H9 (cell line): ENCODE measurements around the gene DMKN. TPM values are rescaled to one million over a fixed set of nuclear protein-coding genes. Genes with fewer than 3 reads are reported as not detected.

Experiments used
- DNase-seq: peaks from one replicate; pipeline ENCODE4 v3.0.0-alpha.2; 2017
- H2AFZ ChIP-seq: one replicate; pipeline ENCODE4 v1.6.1; 2013; ENCODE audit warnings: mild to moderate bottlenecking, low read length, control low read depth, moderate library complexity
- H2AK5ac ChIP-seq: 2 replicates; pipeline ENCODE4 v1.6.1; 2013; ENCODE audit warnings: low read length, control low read depth, mixed read lengths; ENCODE audit not compliant: insufficient read length
- H2BK120ac ChIP-seq: one replicate; pipeline ENCODE4 v1.6.1; 2013; ENCODE audit warnings: low read depth, mild to moderate bottlenecking, low read length, control low read depth, inconsistent platforms; ENCODE audit not compliant: poor library complexity, severe bottlenecking
- H2BK12ac ChIP-seq: 2 replicates; pipeline ENCODE4 v1.6.1; 2013; ENCODE audit warnings: low read length, control low read depth, mixed read lengths, low read depth; ENCODE audit not compliant: insufficient read length
- H2BK15ac ChIP-seq: 2 replicates; pipeline ENCODE4 v1.6.1; 2013; ENCODE audit warnings: low read depth, low read length, control low read depth
- H2BK20ac ChIP-seq: one replicate; pipeline ENCODE4 v1.6.1; 2013; ENCODE audit warnings: low read depth, mild to moderate bottlenecking, low read length, control low read depth, inconsistent platforms; ENCODE audit not compliant: poor library complexity, severe bottlenecking
- H2BK5ac ChIP-seq: 2 replicates; pipeline ENCODE4 v1.6.1; 2013; ENCODE audit warnings: low read length, control low read depth, mixed read lengths; ENCODE audit not compliant: insufficient read length
- H3K14ac ChIP-seq: 2 replicates; pipeline ENCODE4 v1.6.1; 2013; ENCODE audit warnings: low read length, control low read depth; ENCODE audit not compliant: insufficient read depth
- H3K18ac ChIP-seq: 2 replicates; pipeline ENCODE4 v1.6.1; 2013; ENCODE audit warnings: low read depth, mild to moderate bottlenecking, mixed read lengths, low read length, control low read depth; ENCODE audit not compliant: insufficient read length
- H3K23ac ChIP-seq: 2 replicates; pipeline ENCODE4 v1.6.1; 2013; ENCODE audit warnings: low read length, control low read depth, mixed read lengths, low read depth; ENCODE audit not compliant: insufficient read length
- H3K23me2 ChIP-seq: 2 replicates; pipeline ENCODE4 v1.6.1; 2013; ENCODE audit warnings: low read depth, mild to moderate bottlenecking, mixed read lengths, low read length, control low read depth; ENCODE audit not compliant: insufficient read length, poor library complexity, severe bottlenecking
- H3K27ac ChIP-seq: 2 replicates; pipeline ENCODE4 v1.5.1; 2013; ENCODE audit warnings: low read length, control low read depth, mixed read lengths, low read depth; ENCODE audit not compliant: insufficient read length
- H3K27me3 ChIP-seq: 2 replicates; pipeline ENCODE4 v1.6.1; 2013; ENCODE audit warnings: low read length, control low read depth, inconsistent platforms; ENCODE audit not compliant: insufficient read depth
- H3K4ac ChIP-seq: 2 replicates; pipeline ENCODE4 v1.6.1; 2013; ENCODE audit warnings: low read depth, mild to moderate bottlenecking, control low read depth, inconsistent platforms, low read length, moderate library complexity
- H3K4me1 ChIP-seq: 2 replicates; pipeline ENCODE4 v1.6.1; 2013; ENCODE audit warnings: low read length, control low read depth, inconsistent platforms; ENCODE audit not compliant: insufficient read depth
- H3K4me2 ChIP-seq: 2 replicates; pipeline ENCODE4 v1.6.1; 2013; ENCODE audit warnings: low read length, control low read depth, mixed read lengths; ENCODE audit not compliant: insufficient read length, insufficient read depth
- H3K56ac ChIP-seq: 2 replicates; pipeline ENCODE4 v1.6.1; 2013; ENCODE audit warnings: low read depth, mild to moderate bottlenecking, mixed read lengths, low read length, control low read depth; ENCODE audit not compliant: insufficient read length
- H3K79me1 ChIP-seq: 2 replicates; pipeline ENCODE4 v1.6.1; 2013; ENCODE audit warnings: low read depth, mild to moderate bottlenecking, moderate library complexity, low read length, control low read depth, inconsistent platforms; ENCODE audit not compliant: insufficient read depth, poor library complexity, severe bottlenecking
- H3K79me2 ChIP-seq: 2 replicates; pipeline ENCODE4 v1.6.1; 2013; ENCODE audit warnings: low read length, control low read depth, inconsistent platforms; ENCODE audit not compliant: insufficient read depth
- H3K9ac ChIP-seq: 2 replicates; pipeline ENCODE4 v1.6.1; 2013; ENCODE audit warnings: low read length, control low read depth, mixed read lengths; ENCODE audit not compliant: insufficient read length; ENCODE audit errors: extremely low read depth
- H3K9me3 ChIP-seq: one replicate; pipeline ENCODE4 v1.6.1; 2013; ENCODE audit warnings: low read depth, low read length, inconsistent platforms; ENCODE audit not compliant: control insufficient read depth
- H3T11ph ChIP-seq: one replicate; pipeline ENCODE4 v1.6.1; 2013; ENCODE audit warnings: mild to moderate bottlenecking, low read length, control low read depth, inconsistent platforms
- H4K20me1 ChIP-seq: one replicate; pipeline ENCODE4 v1.6.1; 2013; ENCODE audit not compliant: control insufficient read depth, insufficient read length, insufficient read depth
- H4K5ac ChIP-seq: 2 replicates; pipeline ENCODE4 v1.6.1; 2013; ENCODE audit warnings: low read depth, mild to moderate bottlenecking, mixed read lengths, low read length, control low read depth; ENCODE audit not compliant: insufficient read length
- H4K8ac ChIP-seq: replicated peaks from 2 replicates; pipeline ENCODE4 v1.6.1; 2013; ENCODE audit warnings: low read length, control low read depth, mixed read lengths, low read depth; ENCODE audit not compliant: insufficient read length
- H4K91ac ChIP-seq: 2 replicates; pipeline ENCODE4 v1.6.1; 2013; ENCODE audit warnings: low read depth, mild to moderate bottlenecking, moderate library complexity, mixed read lengths, low read length, control low read depth; ENCODE audit not compliant: insufficient read length
- H3K27ac Mint-ChIP-seq, 3 experiments: 2 replicates in 2 of 3; 3 replicates in 1 of 3; pipeline ENCODE4 v1.8.0; 2020 to 2021; ENCODE audit warnings: mixed read lengths in 3 of 3, mild to moderate bottlenecking in 1 of 3, moderate library complexity in 1 of 3
- H3K27me3 Mint-ChIP-seq: 2 replicates; pipeline ENCODE4 v1.8.0; 2021; ENCODE audit warnings: low read depth, mild to moderate bottlenecking, moderate library complexity, mixed read lengths
- H3K36me3 Mint-ChIP-seq, 3 experiments: 2 replicates in 2 of 3; 3 replicates in 1 of 3; pipeline ENCODE4 v1.8.0; 2020 to 2021; ENCODE audit warnings: low read depth in 3 of 3, mixed read lengths in 3 of 3; ENCODE audit not compliant: insufficient read depth in 1 of 3
- H3K4me1 Mint-ChIP-seq, 2 experiments: 2 replicates each; pipeline ENCODE4 v1.8.0; 2020; ENCODE audit warnings: mixed read lengths in 2 of 2
- H3K4me3 Mint-ChIP-seq, 2 experiments: 2 replicates in 1 of 2; 3 replicates in 1 of 2; pipeline ENCODE4 v1.8.0; 2020 to 2021; ENCODE audit warnings: mild to moderate bottlenecking in 2 of 2, mixed read lengths in 2 of 2, moderate library complexity in 1 of 2
- H3K9me3 Mint-ChIP-seq, 2 experiments: 2 replicates in 1 of 2; 3 replicates in 1 of 2; pipeline ENCODE4 v1.8.0; 2020; ENCODE audit warnings: mild to moderate bottlenecking in 2 of 2, mixed read lengths in 2 of 2, moderate library complexity in 1 of 2
- WGBS: extraction: QIAGEN DNeasy Blood & Tissue Kit; methylation state at CpG from one replicate; pipeline ENCODE4 v1.1.7; 2013; ENCODE audit warnings: missing lambda C conversion rate, low lambda C conversion rate, mixed read lengths; ENCODE audit not compliant: insufficient read length; ENCODE audit errors: extremely low coverage; 5-methylcytosine and 5-hydroxymethylcytosine counted together
- total RNA-seq: library from RNA; stranded (reverse); gene quantifications from 2 replicates; pipeline ENCODE4 v1.2.1, GENCODE V29; 2021
- TF ChIP-seq, protein P1 (sequence below): fragments of 200-600 bp; sonication (generic); conservative IDR thresholded peaks from 3 replicates; pipeline ENCODE4 v1.8.0; 2021; ENCODE audit warnings: antibody characterized with exemption, mild to moderate bottlenecking

DMKN gene
- total RNA-seq, 1 experiment from 2014 or later = 278 TPM

DNA sequence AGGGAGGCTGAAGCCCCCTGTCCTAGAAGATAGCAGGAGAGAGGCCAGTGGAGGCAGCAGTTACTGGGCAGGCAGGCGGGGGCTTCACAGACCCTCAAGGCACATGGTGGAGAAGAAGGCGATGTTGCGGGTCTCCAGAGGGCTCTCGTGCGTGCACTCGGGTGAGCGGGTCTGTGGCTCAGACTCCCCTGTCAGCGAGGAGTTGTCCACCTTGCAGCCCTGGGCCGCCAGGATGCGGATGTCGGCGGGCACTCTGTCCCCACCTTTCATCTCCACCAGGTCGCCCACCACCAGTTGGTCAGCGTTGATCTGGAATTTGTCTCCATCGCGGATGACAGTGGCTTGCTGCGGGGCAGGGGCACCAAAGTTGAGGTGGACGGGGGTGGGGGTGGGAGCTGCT is 46.8 kb upstream of the DMKN start:
- no CpG with 5 or more reads among the region's 18 CpGs for WGBS
- no peaks in the 10 kb centered on the region for H4K20me1 ChIP-seq
- no peak overlapping the region for H3K18ac ChIP-seq
- H3K4me3 Mint-ChIP-seq = no peak overlapping the region; a peak in 1 of 5 replicates
- H2AK5ac ChIP-seq = no peak overlapping the region
- no peak overlapping the region for H3K4me2 ChIP-seq
- H3K23ac ChIP-seq = no peak overlapping the region
- no peak overlapping the region for H4K8ac ChIP-seq
- H2AFZ ChIP-seq = no peak overlapping the region
- no peak overlapping the region for H3K14ac ChIP-seq
- TF ChIP-seq, protein P1, sequence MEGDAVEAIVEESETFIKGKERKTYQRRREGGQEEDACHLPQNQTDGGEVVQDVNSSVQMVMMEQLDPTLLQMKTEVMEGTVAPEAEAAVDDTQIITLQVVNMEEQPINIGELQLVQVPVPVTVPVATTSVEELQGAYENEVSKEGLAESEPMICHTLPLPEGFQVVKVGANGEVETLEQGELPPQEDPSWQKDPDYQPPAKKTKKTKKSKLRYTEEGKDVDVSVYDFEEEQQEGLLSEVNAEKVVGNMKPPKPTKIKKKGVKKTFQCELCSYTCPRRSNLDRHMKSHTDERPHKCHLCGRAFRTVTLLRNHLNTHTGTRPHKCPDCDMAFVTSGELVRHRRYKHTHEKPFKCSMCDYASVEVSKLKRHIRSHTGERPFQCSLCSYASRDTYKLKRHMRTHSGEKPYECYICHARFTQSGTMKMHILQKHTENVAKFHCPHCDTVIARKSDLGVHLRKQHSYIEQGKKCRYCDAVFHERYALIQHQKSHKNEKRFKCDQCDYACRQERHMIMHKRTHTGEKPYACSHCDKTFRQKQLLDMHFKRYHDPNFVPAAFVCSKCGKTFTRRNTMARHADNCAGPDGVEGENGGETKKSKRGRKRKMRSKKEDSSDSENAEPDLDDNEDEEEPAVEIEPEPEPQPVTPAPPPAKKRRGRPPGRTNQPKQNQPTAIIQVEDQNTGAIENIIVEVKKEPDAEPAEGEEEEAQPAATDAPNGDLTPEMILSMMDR = no peak
- H2BK12ac ChIP-seq = no peak overlapping the region
- no peak overlapping the region for H3K27ac ChIP-seq
- H2BK20ac ChIP-seq = no peak overlapping the region
- peaks cover 71% of the 10 kb centered on the region for H3K27me3 Mint-ChIP-seq
- H3K4ac ChIP-seq = no peak overlapping the region
- no peak overlapping the region for H3K9ac ChIP-seq
- H3K9me3 ChIP-seq = no peaks in the 10 kb centered on the region
- no peaks in the 10 kb centered on the region; a peak in 1 of 7 replicates for H3K36me3 Mint-ChIP-seq
- H3K9me3 Mint-ChIP-seq = peaks cover 0 to 2% of the 10 kb centered on the region in 2 experiments; a peak in 1 of 5 replicates
- H2BK15ac ChIP-seq = no peak overlapping the region
- peaks cover 9 to 17% of the 10 kb centered on the region in 2 experiments for H3K4me1 Mint-ChIP-seq
- no peak overlapping the region for H4K91ac ChIP-seq
- no peaks in the 10 kb centered on the region; the same call in 1 of the 2 replicates for H3K79me2 ChIP-seq
- peaks cover 3% of the 10 kb centered on the region; the same call in 1 of the 2 replicates for H3K27me3 ChIP-seq
- H3T11ph ChIP-seq = no peak overlapping the region
- H2BK5ac ChIP-seq = no peak overlapping the region
- no peak overlapping the region; a peak in 1 of 7 replicates for H3K27ac Mint-ChIP-seq
- no peaks in the 10 kb centered on the region for H3K79me1 ChIP-seq
- H3K4me1 ChIP-seq = no peaks in the 10 kb centered on the region
- DNase-seq = no peak
- no peak overlapping the region for H4K5ac ChIP-seq
- no peak overlapping the region for H3K56ac ChIP-seq
- peaks cover 7% of the 10 kb centered on the region for H3K23me2 ChIP-seq
- no peak overlapping the region for H2BK120ac ChIP-seq
